GM18498 (cell line): ENCODE results near the gene TYW1B.
"Not testable (repeated sequence)": the region's sequence is repeated elsewhere in the genome, so short reads cannot be mapped to it uniquely, and the experiment has no call there.

ENCODE experiments used
- ATAC-seq: cut with Tn5 transposase; IDR thresholded peaks from one replicate; pipeline ENCODE4 v1.9.1; 2021; ENCODE audit warnings: mild to moderate bottlenecking, moderate library complexity; ENCODE audit not compliant: unreplicated experiment

TYW1B gene

GRCh38 chr7:72632765-72633292, 195.2 kb downstream of the TYW1B start:
- ATAC-seq, result not testable (repeated sequence)

GRCh38 chr7:72628375-72628774, 199.6 kb downstream of the TYW1B start:
- ATAC-seq, result not testable (repeated sequence)

GRCh38 chr7:72626428-72627011, 201.5 kb downstream of the TYW1B start:
- peak; percentile 39 for ATAC-seq

- peak; percentile 96 for ATAC-seq
Measured at GRCh38 chr7:72625721-72626423, 202.1 kb downstream of the TYW1B start.

- no peak for ATAC-seq
Measured at GRCh38 chr7:72622532-72622931, 205.5 kb downstream of the TYW1B start.

- not testable (repeated sequence) for ATAC-seq
Measured at GRCh38 chr7:72621761-72622187, 206.2 kb downstream of the TYW1B start.

GRCh38 chr7:72620923-72621322, 207.1 kb downstream of the TYW1B start:
- ATAC-seq, result not testable (repeated sequence)

GRCh38 chr7:72618435-72619180, 209.4 kb downstream of the TYW1B start:
- ATAC-seq, result not testable (repeated sequence)

- not testable (repeated sequence) for ATAC-seq
Measured at GRCh38 chr7:72609761-72610160, 218.2 kb downstream of the TYW1B start.

- ATAC-seq, result not testable (repeated sequence)
Measured at GRCh38 chr7:72607988-72608387, 220.0 kb downstream of the TYW1B start.

- not testable (repeated sequence) for ATAC-seq
Measured at GRCh38 chr7:72605863-72606431, 222.1 kb downstream of the TYW1B start.

- ATAC-seq, result not testable (repeated sequence)
Measured at GRCh38 chr7:72604771-72605611, 223.0 kb downstream of the TYW1B start.

- ATAC-seq, result not testable (repeated sequence)
Measured at GRCh38 chr7:72603476-72603875, 224.5 kb downstream of the TYW1B start.

GRCh38 chr7:72603073-72603472, 224.9 kb downstream of the TYW1B start:
- ATAC-seq, result no peak

- ATAC-seq, result not testable (repeated sequence)
Measured at GRCh38 chr7:72601683-72602082, 226.3 kb downstream of the TYW1B start.

GRCh38 chr7:72590023-72590422, 238.0 kb downstream of the TYW1B start:
- not testable (repeated sequence) for ATAC-seq

- not testable (repeated sequence) for ATAC-seq
Measured at GRCh38 chr7:72587267-72587666, 240.7 kb downstream of the TYW1B start.

GRCh38 chr7:72584576-72584975, 243.4 kb downstream of the TYW1B start:
- not testable (repeated sequence) for ATAC-seq

- not testable (repeated sequence) for ATAC-seq
Measured at GRCh38 chr7:72583620-72584361, 244.2 kb downstream of the TYW1B start.
